COLO668 (cell line): ENCODE measurements around the gene SLC6A7.
"Not testable (repeated sequence)": the region's sequence is repeated elsewhere in the genome, so short reads cannot be mapped to it uniquely, and the experiment has no call there.

Source experiments
- DNase-seq: peaks from one replicate; lab custom pipeline; 2025; ENCODE audit not compliant: unreplicated experiment; lab: John Stamatoyannopoulos, UW

Gene SLC6A7

DNA sequence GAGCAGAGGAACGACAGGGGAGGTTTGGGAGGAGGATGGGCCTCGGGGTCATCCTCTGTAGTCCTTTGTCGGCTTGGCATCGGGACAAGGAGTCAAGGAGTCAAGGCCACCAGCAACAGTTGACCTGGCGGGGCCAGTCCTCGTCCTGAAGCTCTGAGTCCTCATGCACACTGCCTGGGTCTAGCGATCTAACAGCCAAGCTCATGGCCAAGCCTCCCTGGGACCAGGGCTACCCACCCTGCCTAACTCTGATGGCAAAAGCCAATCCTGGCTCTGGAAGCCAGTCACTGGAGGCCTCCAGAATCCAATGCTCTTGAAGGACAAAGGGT, 49.9 kb downstream of the SLC6A7 start:
- no peak for DNase-seq

DNA sequence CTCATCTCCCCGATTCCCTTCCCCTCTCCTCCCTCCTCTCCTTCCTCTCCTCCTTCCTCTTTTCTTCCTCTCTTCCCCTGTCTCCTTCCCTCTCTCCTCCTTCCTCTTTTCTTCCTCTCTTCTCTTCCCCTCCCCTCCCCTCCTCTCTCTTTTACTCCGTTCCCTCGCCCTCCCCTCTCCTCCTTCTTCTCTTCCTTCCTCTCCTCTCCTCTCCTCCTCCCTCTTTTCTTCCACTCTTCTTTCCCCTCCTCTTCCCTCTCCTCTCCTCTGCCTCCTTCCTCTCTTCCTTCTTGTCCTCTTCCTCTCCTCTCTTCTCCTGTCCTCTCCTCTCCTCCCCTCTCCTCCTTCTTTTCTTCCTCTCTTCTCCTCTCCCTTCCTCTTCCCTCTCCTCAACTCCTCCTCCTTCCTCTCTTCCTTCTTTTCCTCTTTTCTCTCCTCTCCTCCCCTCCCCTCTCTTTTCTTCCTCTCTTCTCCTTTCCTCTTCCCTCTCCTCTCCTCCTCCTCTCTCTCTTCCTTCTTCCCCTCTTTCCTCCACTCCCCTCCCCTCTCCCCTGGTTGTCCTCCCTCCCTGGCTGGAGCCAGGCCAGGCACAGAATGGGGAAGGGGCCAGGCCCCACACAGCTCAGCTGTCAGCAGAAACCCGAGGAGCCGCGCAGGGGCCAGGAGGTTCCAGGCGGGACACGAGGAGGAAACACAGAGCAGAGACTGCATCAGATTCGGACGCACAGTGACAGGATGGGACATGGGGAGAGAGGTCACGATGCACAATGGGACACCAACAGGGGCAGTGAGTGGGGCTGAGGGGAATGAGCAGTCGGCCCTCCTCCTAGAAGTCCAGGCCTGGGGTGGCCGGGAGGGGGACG, 51.7 kb downstream of the SLC6A7 start:
- DNase-seq: no peak

DNA sequence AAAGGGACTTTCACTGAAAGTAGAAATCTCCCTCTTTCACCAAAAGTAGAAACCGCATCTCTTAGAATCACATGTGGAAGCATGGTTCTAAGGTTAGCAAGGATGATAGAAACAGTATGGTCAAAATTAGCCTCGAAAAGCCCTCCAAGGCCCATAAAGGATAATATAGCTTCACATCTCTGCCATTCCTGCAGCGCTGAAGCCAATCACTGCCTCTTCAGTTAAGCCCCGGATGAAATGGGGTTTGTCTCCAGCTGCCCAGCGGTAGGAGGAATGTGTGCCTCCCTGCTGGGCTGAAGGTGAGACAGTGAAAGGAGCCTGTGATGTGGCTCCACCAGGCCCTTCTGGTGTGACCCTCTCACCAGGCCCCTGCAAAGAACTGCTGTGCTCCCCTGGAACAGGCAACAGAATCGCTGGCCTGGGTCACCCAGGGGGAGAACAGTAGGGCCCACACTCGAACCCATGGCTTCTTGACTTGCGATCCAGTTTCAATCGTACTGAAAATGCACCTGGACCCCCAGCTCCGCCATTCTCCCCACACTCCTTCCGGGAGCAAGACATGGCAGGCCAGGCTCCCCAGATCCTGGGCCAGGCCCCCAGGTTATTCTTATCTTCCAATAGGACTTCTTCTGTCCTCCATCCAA, 52.5 kb downstream of the SLC6A7 start:
- DNase-seq: no peak

DNA sequence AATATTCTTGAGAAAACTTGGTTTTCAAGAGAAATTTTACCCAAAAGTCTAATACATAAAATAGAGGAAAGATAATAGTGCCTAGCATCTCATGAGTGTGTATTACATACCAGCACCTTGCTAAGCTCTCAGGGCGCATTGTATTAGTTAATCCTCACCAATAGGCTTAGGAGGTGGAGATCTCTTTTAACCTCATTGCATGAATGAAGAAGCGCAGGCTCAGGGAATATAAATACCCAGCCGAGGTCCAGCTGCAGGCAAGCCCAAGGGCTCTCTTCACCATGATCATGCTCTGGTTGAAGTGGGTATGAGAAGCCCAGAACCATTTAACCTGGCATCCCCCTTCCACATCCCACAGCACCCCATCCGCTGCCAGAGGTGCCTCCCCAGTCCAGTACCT, 53.7 kb downstream of the SLC6A7 start:
- DNase-seq: no peak

DNA sequence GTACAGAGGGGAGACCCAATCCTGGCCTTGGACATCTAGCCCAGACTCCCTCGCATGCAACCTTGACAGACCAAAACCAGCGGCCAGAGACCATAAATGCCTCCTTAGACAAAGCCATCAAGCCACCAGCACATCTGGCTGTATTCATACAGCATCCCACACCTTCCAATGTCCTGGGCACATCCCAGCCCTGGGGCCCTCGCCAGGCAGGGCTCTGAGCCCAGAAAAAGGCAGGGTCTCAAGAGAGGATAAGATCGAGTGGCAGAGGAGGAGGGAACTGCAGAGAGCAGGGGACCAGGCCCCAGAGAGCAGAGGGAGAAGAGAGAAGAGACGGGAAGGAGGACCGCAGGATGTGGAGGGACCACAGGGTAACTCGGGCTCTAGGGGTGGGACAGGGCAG, 54.3 kb downstream of the SLC6A7 start:
- DNase-seq: no peak

DNA sequence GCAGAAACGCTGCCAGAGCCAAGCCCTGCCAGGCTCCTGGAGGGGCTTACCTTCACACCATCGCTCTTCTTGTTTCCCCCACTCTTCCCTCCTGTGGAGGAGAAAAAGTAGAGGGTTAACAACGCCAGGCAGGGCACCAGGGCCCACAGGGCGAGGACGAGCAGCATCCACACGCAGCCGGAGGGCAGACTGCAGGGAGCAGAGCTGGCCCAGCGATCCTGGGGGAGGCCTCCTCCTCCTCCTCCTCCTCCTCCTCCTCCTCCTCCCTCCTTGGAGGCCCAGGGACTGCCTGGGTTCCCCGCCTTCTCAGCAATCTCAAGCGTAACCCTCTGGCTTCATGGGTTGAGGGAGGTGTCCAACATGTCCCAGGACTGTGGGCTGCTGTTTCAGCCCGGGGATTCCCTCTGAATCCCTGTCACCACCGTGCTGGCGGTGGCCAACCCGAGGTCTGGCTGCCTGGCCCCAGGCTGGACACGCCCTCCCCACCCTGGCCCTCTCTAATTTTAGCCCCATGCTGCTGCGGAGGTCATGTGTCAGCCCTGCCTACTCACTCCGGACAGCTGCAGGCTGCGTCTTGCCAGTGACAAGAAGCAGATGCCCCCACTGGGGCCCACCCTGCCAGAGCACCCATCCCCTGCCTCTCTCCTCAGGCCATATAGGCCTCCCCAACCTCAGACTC, 55.4 kb downstream of the SLC6A7 start:
- DNase-seq: no peak

DNA sequence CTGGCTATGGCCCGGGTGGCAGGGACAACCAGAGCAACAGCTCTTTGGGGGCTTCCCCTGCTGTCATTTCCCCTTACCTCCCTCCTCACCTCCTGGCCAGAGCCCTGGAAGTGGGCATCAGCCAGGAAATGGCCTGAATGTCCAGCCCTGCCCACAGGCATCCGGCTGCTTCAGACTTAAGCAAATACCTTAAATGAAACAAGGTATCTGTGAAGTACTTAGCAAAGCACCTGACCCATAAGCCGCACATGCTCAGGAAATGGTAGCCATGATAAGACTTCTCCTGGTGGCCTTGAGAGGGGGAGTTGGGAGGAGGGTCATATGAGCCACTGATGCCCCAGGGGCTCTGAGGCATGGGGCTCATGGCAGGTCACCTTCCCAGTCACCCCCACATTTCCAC, 55.9 kb downstream of the SLC6A7 start:
- DNase-seq: no peak

DNA sequence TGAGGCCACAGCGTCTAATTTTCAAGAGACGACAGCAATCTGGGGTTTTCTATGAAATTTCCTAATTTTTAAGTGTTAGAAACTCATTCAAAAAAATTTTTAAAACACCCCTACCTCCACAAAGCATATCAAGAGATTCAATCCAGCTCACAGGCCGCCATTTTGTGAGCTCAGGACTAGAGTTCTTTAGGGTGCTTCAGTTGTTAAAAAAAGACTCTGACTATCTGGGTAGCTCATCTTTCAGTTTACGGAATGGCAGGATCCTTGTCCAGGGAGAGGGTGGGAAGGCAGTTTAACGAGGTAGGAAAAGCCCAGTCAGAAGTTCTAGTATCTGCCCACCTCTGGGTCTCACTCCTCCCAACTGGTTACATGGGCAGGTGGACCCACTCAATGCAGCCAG, 56.6 kb downstream of the SLC6A7 start:
- DNase-seq: no peak

DNA sequence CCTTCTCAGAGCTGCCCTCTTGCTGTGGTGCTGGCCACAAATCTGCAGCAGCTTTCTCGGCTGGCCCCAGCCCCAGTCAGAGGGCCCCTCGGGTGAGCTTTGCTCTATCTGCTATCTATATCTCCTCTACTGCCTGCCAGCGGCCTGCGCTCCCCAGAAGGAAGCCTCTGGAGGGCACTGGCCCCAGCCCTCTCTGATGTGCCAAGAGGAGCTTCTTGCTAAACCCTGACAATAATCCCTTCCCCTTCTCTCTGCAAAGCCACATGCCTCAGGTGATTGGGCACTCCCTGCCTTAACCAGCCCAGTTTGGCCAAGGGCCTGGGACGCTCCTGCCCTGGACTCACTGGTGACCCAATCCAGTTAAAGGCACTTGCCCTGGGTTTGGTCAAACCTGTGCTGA, 57.0 kb downstream of the SLC6A7 start:
- no peak for DNase-seq

DNA sequence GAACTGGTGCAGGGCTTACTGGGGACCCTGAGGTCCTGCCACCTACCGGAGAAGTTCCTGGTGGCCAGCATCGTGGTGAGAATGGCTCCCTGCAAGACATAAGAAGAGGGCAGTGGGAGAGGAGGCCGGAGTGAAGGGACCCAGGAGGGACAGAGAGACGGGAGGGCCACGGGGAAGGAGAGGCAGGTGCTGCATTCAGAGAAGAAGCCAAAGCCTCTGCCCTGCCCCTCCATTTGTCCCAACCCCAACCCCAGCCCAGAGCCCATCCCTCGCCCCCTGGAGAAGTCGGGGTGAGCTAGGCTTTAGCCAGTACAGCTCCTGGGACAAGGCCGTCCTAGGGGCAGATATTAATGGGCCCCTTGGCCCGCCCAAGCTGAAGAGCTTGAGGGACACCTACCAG, 57.9 kb downstream of the SLC6A7 start:
- DNase-seq: no peak

DNA sequence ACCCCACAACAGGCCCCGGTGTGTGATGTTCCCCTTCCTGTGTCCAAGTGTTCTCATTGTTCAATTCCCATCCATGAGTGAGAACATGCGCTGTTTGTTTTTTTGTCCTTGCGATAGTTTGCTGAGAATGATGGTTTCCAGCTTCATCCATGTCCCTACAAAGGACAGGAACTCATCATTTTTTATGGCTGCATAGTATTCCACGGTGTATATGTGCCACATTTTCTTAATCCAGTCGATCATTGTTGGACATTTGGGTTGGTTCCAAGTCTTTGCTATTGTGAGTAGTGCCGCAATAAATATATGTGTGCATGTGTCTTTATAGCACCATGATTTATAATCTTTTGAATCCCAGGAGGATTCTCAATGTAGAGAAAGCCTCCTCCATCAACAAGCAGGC, 58.6 kb downstream of the SLC6A7 start:
- not testable (repeated sequence) for DNase-seq

DNA sequence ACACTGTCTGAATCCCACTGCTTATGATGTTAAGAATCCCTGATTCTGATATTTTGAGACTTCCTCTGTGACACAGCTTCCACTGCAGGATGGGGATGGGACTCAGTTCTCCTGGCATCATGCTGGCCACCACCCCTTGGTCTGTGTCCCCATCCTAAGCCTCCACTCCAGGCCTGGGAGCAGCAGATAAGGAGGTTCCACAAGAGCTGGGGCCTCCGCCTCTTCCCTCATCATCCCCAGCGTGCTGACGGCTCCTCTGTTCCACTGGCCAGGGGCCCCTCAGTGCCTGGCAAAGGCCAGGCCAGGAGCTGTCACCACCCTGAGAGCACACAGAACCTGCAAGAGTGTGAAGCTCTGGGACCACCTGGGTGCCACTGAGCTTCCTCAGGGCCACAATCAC, 59.1 kb downstream of the SLC6A7 start:
- no peak for DNase-seq

DNA sequence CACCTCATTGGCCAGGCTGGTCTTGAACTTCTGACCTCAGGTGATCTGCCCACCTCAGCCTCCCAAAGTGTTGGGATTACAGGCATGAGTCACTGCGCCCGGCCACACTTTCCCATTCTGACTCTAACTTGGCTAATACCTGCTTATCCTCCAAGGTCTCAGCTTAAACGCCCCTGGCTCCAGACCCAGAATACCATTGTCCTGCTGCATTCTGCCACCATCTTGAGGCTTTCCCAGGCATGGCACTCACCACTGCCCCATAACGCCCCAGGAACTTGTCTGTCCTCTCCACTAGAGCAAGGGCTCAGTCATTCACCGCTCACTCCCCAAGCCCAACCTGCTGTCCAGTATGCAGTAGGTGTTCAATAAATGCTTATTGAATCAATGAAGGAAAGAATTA, 59.9 kb downstream of the SLC6A7 start:
- no peak for DNase-seq

DNA sequence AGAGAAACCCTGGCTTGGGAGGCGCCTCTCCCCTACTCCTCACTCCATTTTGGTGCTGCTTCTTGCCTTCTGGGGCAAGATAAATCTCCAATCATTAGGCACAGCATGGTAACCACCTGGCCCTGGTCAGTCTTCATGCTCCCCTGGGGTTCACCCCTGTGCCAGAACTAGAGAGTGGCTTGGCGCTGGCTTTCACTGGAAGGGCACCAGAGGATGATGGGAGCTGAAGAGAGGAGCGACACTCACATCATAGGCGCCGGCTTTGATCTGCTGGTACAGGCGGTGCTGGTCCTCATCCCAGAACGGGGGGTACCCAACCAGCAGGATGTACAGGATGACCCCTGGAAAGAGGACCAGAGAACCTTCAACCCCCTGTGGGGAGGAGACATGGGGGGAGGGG, 61.6 kb downstream of the SLC6A7 start:
- no peak for DNase-seq

DNA sequence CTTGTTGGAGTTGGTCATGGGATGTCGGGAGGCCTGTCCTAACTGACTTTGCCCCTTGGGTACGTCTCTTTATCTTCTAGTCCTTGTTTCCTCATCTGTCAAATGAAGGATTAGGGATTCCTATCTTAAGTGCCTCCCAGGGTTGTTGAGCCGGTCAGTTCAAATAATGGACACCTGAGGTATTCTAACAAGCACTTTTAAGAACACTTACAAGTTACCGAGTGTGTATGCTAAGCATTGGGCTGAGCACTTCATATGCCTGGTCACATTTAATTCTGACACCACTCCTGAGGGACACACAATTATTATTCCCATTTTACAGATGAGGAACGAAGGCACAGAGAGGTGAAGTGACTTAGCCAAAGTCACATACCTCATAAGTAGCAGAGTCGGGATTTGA, 62.6 kb downstream of the SLC6A7 start:
- DNase-seq: no peak

DNA sequence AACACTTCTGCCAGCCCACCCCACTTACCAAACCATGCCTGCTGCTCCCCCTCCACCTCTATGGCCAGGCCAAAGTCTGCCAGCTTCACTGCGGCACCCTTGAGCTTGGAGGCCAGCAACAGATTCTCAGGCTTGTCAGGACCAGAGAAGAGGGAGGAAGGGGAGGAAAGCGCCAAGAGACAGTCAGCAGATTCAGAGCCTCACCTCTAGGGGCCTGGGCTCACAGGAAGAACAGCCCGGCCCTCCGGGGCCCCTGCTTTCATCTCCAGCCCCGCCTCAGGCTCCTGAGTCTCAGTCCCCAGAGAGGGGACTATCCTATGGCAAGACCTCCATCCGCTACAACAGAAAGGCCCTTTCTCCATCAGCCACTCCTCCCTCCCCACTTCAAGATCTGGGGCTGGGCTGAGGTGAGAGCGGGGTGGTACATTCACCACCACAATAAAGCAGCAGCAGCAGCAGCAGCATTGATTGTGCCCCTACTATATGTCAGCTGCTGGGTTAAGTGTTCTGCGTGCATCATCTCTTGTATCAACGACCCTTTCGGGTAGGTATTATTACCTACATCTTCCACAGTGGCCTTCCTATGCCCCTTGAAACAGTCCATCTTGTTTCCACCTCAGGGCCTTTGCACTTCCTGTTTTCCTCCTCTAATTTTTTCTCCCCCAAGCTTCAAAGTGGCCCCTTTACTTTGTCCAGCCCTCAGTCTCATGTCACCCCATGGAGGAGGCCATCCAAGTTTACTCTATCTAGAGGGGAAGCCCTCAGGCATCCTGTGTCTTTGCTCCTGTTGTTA, 63.8 kb downstream of the SLC6A7 start:
- no peak for DNase-seq

DNA sequence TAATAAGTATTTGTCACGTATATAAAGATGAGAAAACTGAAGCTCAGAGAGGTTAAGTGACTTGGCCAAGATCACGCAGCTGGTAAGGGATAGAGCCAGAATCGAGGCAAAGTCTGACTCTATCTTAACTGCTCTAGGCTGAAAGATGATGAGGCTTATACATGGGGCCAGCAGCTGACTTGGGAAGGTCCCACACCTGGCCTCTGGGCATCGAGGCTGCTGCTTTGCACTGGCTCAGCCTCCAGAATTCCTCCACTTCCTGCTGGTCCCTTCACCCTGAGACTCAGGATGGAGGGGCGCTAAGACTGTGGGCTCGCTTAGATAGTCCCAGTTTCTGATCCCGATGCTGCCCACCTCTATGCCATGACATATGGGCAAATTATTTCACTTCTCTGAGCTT, 64.5 kb downstream of the SLC6A7 start:
- DNase-seq: no peak

DNA sequence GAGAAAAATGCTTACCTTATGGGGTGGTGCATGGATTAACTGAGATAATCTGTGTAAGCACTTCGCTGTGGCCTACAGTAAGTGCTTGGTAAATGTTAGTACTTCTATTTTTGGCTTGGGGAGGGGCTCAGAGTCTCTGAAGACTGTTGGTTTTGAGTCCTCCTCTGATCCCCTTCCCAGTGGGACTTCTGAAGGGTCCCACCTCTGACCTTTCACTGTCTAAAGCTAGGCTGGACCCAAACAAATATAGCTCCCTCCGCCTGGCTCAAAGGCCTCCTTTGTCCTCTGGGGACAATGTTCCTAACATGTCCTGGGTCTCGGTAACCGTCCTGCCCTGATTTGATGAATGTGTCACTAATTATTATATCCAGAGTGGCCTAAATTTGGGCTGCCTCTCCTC, 64.9 kb downstream of the SLC6A7 start:
- DNase-seq: no peak

DNA sequence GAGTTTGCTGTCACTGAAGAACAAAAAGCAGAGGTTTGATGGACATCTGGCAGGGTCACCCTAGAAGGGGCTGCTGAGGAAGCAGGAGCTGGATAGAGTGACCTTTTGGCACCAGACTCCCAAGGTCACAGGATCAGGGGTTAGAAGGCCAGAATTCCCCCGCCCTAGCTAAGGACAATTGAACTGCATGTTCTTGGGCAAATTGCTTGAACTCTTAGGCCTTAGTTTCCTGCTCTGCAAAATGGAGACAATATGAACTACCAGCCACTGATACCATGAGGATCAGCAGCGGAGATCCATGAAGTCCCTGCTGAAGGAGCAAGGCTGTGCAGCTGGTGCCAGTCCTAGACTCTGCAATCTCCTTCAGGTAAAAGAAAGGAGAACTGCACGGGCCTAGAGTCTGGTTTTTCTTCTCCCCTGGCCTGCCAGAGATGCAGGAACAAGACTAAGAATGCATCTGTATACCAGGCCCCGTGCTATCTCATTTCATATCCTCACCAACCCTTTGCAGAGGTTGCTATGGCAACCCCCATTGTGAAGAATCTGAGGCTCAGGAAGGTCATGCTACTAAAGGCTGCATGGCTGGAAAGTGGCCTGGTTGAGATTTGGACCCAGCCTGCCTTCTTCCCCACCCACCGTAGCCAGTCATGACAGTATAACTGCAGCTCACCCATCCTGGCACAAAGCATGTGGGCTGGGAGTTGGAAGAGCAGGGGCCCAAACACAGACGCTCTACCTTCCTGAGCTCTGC, 66.0 kb downstream of the SLC6A7 start:
- DNase-seq: no peak

DNA sequence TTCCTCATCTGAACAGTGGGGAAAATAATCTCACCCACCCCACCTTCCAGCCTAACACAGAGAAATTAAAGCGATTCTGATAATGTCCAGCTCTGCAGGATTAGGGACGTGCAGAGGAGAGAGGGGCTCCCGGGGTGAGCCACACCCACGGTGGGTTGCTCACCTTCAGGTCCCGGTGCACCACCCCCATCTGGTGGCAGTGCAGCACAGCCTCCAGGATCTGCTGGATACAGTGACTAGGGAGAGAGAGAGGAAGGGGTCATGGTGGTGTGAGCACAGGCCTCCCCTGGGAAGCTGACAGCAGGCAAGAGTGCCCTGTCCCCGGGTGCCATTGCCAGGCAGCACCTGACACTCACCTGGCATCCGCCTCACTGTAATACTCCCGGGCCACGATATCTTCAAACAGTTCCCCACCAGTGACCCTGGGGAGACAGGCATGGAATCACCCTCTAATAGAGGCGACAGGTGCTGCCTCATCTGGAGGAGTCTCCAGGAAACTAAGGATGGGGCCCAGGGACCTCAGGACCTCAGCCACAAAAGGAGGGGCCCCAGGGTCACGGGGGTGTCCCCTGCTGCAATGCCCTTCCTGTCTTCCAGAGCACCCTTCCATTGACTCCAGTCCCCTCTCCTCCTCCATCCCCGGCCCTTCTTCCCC, 66.7 kb downstream of the SLC6A7 start:
- no peak for DNase-seq
